ENCODE results near the gene GDF15. TPM values are rescaled to one million over a fixed set of nuclear protein-coding genes. Genes with fewer than 3 reads are reported as not detected.
A peak's percentile ranks its signal among the peaks of the same experiment; 100 is the strongest.

The GDF15 gene
- polyA plus RNA-seq, 2 of the 4 experiments (the other 2 are of a cell fraction) = 56.9 to 78.5 TPM

- Histone ChIP-seq H3K4me1 (peaks cover 45% of the 10 kb centered on the region), H3K9me3 (no peaks in the 10 kb centered on the region), H3K4me3 (no peak overlapping the region), H3K4me2 (no peak overlapping the region), H3K27ac (peak overlapping the region in 1 of 2 experiments; percentile 51; a peak in 3 of 6 replicates)
- 68% methylated on average over 17 of the region's 18 CpGs for WGBS (ENCODE audit: missing lambda C conversion rate)
- POLR2A ChIA-PET = no interaction called here
- no peak for FAIRE-seq
- CTCF ChIA-PET = interaction anchor here (1.0 to 1.4 kb wide), 3 partner anchors 14 to 37 kb away, joined by 3 to 5 read pairs (median 3); no protein-coding TSS in a partner anchor
- TF ChIP-seq SMC3 (IDR thresholded peaks at IDR 0.05) (no peak), PBX3 (IDR thresholded peaks at IDR 0.05) (no peak), RFX5 (IDR thresholded peaks at IDR 0.05) (no peak), MYC (IDR thresholded peaks at IDR 0.05; ENCODE audit: borderline replicate concordance, low read length) (no peak), ELK1 (IDR thresholded peaks at IDR 0.05; ENCODE audit: low read depth, low read length) (no peak), HEYL (CRISPR knock-in tag; IDR thresholded peaks at IDR 0.05) (no peak), CBX2 (IDR thresholded peaks at IDR 0.05; ENCODE audit: borderline replicate concordance, low read depth) (no peak), EHMT2 (IDR thresholded peaks at IDR 0.05; ENCODE audit: low read depth) (no peak), NPAS2 (CRISPR knock-in tag; IDR thresholded peaks at IDR 0.05; ENCODE audit: borderline replicate concordance) (no peak), HOXB13 (CRISPR knock-in tag; IDR thresholded peaks at IDR 0.05; ENCODE audit: low read depth) (no peak), RAD21 (conservative IDR thresholded peaks at IDR 0.05 in 1 of 2, IDR thresholded peaks at IDR 0.05 in 1 of 2) (no peak)
- peak in 1 of 2 experiments; percentile 25; a peak in 3 of 6 replicates for ATAC-seq
- no peak for DNase-seq (ENCODE audit: low read depth in 1 of 2, low spot score in 1 of 2)
Observed at GRCh38 chr19:18425515-18426415, 39.8 kb downstream of the GDF15 start.

- ChIA-PET POLR2A (no interaction called here), CTCF (interaction anchor here (1.0 kb wide), 2 partner anchors 13 to 16 kb away, joined by 3 read pairs; no protein-coding TSS in a partner anchor)
- H3K4me2 ChIP-seq = no peak overlapping the region
- no peak overlapping the region for H3K4me3 ChIP-seq
- TF ChIP-seq KDM1A (IDR thresholded peaks at IDR 0.05; ENCODE audit: low read depth) = no peak
- no peak for TF ChIP-seq CHD2 (IDR thresholded peaks at IDR 0.05; ENCODE audit: low read length, partially characterized antibody)
- WGBS (ENCODE audit: missing lambda C conversion rate) = no CpG with 5 or more reads among the region's 8 CpGs
- no peaks in the 10 kb centered on the region for H3K9me3 ChIP-seq
- peak overlapping the region in 1 of 2 experiments; percentile 51; a peak in 3 of 6 replicates for H3K27ac ChIP-seq
- ATAC-seq = no peak
- no peak for FAIRE-seq
- no peak for DNase-seq (ENCODE audit: low read depth in 1 of 2, low spot score in 1 of 2)
- H3K4me1 ChIP-seq = peaks cover 38% of the 10 kb centered on the region
Observed at GRCh38 chr19:18426416-18426767, 40.4 kb downstream of the GDF15 start.

- Histone ChIP-seq H3K4me2 (no peak overlapping the region), H3K27ac (peak overlapping the region in 1 of 2 experiments; percentile 95; a peak in 1 of 6 replicates), H3K4me1 (peaks cover 36% of the 10 kb centered on the region), H3K4me3 (no peak overlapping the region), H3K9me3 (no peaks in the 10 kb centered on the region)
- ATAC-seq (no peak), DNase-seq (ENCODE audit: low read depth in 1 of 2, low spot score in 1 of 2) (no peak), FAIRE-seq (no peak)
- WGBS (ENCODE audit: missing lambda C conversion rate) = 90% methylated on average over 9 of the region's 16 CpGs
- POLR2A ChIA-PET = no interaction called here
- CTCF ChIA-PET = interaction anchor here (1.3 kb wide), 1 partner anchor 24 kb away, joined by 3 read pairs; no protein-coding TSS in a partner anchor
- TF ChIP-seq NR3C1 (IDR thresholded peaks at IDR 0.05) (no peak), RFX5 (IDR thresholded peaks at IDR 0.05) (no peak), MAFK (IDR thresholded peaks at IDR 0.05; ENCODE audit: partially characterized antibody) (no peak), SREBF2 (IDR thresholded peaks at IDR 0.05) (no peak), RAD21 (conservative IDR thresholded peaks at IDR 0.05 in 1 of 2, IDR thresholded peaks at IDR 0.05 in 1 of 2) (no peak), FOSL2 (IDR thresholded peaks at IDR 0.05) (no peak), FOSL2 (CRISPR knock-in tag; IDR thresholded peaks at IDR 0.05) (no peak), ZNF302 (CRISPR knock-in tag; IDR thresholded peaks at IDR 0.05) (no peak), NPAS2 (CRISPR knock-in tag; IDR thresholded peaks at IDR 0.05; ENCODE audit: borderline replicate concordance) (no peak), E2F6 (IDR thresholded peaks at IDR 0.05; ENCODE audit: borderline replicate concordance, low read depth) (no peak), EP300 (IDR thresholded peaks at IDR 0.05) (no peak), JUNB (IDR thresholded peaks at IDR 0.05) (no peak), JUN (IDR thresholded peaks at IDR 0.05) (no peak), HOXA7 (CRISPR knock-in tag; IDR thresholded peaks at IDR 0.05) (no peak), MAZ (IDR thresholded peaks at IDR 0.05; ENCODE audit: borderline replicate concordance, low read depth, low read length) (no peak), CTCF (IDR thresholded peaks at IDR 0.05) (no peak), ATOH8 (CRISPR knock-in tag; IDR thresholded peaks at IDR 0.05; ENCODE audit: low read depth) (no peak)
Observed at GRCh38 chr19:18427080-18427742, 41.3 kb downstream of the GDF15 start.

Measured in A549 (cell line).